ENCODE measurements around the gene TBC1D17.

GRCh38 chr19:49931293-49932040 is 54.0 kb downstream of the TBC1D17 start:
- no peak for TF ChIP-seq ZZZ3 (IDR thresholded peaks at IDR 0.05; ENCODE audit: control insufficient read depth, insufficient read length, low read depth)
- no peak for TF ChIP-seq CEBPB (IDR thresholded peaks at IDR 0.05; ENCODE audit: borderline replicate concordance in 1 of 2, low read depth in 2 of 2, low read length in 2 of 2)
- TF ChIP-seq, protein P1, sequence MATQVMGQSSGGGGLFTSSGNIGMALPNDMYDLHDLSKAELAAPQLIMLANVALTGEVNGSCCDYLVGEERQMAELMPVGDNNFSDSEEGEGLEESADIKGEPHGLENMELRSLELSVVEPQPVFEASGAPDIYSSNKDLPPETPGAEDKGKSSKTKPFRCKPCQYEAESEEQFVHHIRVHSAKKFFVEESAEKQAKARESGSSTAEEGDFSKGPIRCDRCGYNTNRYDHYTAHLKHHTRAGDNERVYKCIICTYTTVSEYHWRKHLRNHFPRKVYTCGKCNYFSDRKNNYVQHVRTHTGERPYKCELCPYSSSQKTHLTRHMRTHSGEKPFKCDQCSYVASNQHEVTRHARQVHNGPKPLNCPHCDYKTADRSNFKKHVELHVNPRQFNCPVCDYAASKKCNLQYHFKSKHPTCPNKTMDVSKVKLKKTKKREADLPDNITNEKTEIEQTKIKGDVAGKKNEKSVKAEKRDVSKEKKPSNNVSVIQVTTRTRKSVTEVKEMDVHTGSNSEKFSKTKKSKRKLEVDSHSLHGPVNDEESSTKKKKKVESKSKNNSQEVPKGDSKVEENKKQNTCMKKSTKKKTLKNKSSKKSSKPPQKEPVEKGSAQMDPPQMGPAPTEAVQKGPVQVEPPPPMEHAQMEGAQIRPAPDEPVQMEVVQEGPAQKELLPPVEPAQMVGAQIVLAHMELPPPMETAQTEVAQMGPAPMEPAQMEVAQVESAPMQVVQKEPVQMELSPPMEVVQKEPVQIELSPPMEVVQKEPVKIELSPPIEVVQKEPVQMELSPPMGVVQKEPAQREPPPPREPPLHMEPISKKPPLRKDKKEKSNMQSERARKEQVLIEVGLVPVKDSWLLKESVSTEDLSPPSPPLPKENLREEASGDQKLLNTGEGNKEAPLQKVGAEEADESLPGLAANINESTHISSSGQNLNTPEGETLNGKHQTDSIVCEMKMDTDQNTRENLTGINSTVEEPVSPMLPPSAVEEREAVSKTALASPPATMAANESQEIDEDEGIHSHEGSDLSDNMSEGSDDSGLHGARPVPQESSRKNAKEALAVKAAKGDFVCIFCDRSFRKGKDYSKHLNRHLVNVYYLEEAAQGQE (IDR thresholded peaks at IDR 0.05; ENCODE audit: low read depth, low read length) = no peak
- TF ChIP-seq RBBP5 (conservative IDR thresholded peaks at IDR 0.05) = no peak
- TF ChIP-seq PML (IDR thresholded peaks at IDR 0.05; ENCODE audit: low read length) = no peak
- no peak for TF ChIP-seq CHD2 (IDR thresholded peaks at IDR 0.05; ENCODE audit: borderline replicate concordance, low read depth, low read length)
- TF ChIP-seq CTCF (IDR thresholded peaks at IDR 0.05 in 2 of 3, conservative IDR thresholded peaks at IDR 0.05 in 1 of 3; ENCODE audit: control insufficient read depth in 2 of 3, extremely low read depth in 1 of 3, insufficient read depth in 1 of 3, low read depth in 3 of 3, low read length in 3 of 3) = no peak
- peak; percentile 90 for TF ChIP-seq POLR2AphosphoS5 (IDR thresholded peaks at IDR 0.05; ENCODE audit: low read length)
- TF ChIP-seq ZNF622 (IDR thresholded peaks at IDR 0.05) = no peak
